ENCODE measurements around the gene DIO2. TPM values are rescaled to one million over a fixed set of nuclear protein-coding genes. Genes with fewer than 3 reads are reported as not detected.

DIO2 gene
- total RNA-seq, 4 donors from 2014 or later = 0.56 to 3.5 (median 1.7) TPM

- no peak for TF ChIP-seq CTCF (IDR thresholded peaks at IDR 0.05)
- no peak for ATAC-seq (ENCODE audit: low FRiP score)
- no peak for DNase-seq (ENCODE audit: low spot score)
These were observed 34.4 kb downstream of the DIO2 start for GRCh38 chr14:80176893-80177292.

GRCh38 chr14:80172375-80173051 is 38.8 kb downstream of the DIO2 start:
- no peak for TF ChIP-seq CTCF (IDR thresholded peaks at IDR 0.05)
- ATAC-seq (ENCODE audit: low FRiP score) = no peak
- DNase-seq (ENCODE audit: low spot score) = no peak

GRCh38 chr14:80167793-80168448 is 43.4 kb downstream of the DIO2 start:
- DNase-seq (ENCODE audit: low spot score) (no peak), ATAC-seq (ENCODE audit: low FRiP score) (no peak)
- TF ChIP-seq CTCF (IDR thresholded peaks at IDR 0.05) = no peak

GRCh38 chr14:80164991-80165721 is 46.1 kb downstream of the DIO2 start:
- ATAC-seq (ENCODE audit: low FRiP score) (no peak), DNase-seq (ENCODE audit: low spot score) (no peak)
- TF ChIP-seq CTCF (IDR thresholded peaks at IDR 0.05) = no peak

- DNase-seq (ENCODE audit: low spot score) (no peak), ATAC-seq (ENCODE audit: low FRiP score) (no peak)
- TF ChIP-seq CTCF (IDR thresholded peaks at IDR 0.05) = no peak
These were observed 58.5 kb downstream of the DIO2 start for GRCh38 chr14:80152763-80153162.

GRCh38 chr14:80152166-80152565 is 59.1 kb downstream of the DIO2 start:
- no peak for ATAC-seq (ENCODE audit: low FRiP score)
- no peak for DNase-seq (ENCODE audit: low spot score)
- TF ChIP-seq CTCF (IDR thresholded peaks at IDR 0.05) = no peak
